ENCODE results near the gene LMAN1.

- TF ChIP-seq POLR2AphosphoS5 (IDR thresholded peaks at IDR 0.05; ENCODE audit: low read depth, low read length): no peak
- no peak for TF ChIP-seq POLR2A (IDR thresholded peaks at IDR 0.05; ENCODE audit: low read depth, low read length)
- TF ChIP-seq PAX5 (IDR thresholded peaks at IDR 0.05; ENCODE audit: insufficient read depth, low read length, severe bottlenecking): no peak
- TF ChIP-seq TAF1 (IDR thresholded peaks at IDR 0.05; ENCODE audit: low read depth, low read length): no peak
Observed at GRCh38 chr18:59300676-59301285, 58.3 kb downstream of the LMAN1 start.

All from GM12891 (cell line).